NCI-H774 (cell line): ENCODE results near the gene NDOR1.
"Not testable (repeated sequence)": the region's sequence is repeated elsewhere in the genome, so short reads cannot be mapped to it uniquely, and the experiment has no call there.

Source experiments
- DNase-seq: peaks from one replicate; lab custom pipeline; 2025; lab: John Stamatoyannopoulos, UW

Gene NDOR1

DNA sequence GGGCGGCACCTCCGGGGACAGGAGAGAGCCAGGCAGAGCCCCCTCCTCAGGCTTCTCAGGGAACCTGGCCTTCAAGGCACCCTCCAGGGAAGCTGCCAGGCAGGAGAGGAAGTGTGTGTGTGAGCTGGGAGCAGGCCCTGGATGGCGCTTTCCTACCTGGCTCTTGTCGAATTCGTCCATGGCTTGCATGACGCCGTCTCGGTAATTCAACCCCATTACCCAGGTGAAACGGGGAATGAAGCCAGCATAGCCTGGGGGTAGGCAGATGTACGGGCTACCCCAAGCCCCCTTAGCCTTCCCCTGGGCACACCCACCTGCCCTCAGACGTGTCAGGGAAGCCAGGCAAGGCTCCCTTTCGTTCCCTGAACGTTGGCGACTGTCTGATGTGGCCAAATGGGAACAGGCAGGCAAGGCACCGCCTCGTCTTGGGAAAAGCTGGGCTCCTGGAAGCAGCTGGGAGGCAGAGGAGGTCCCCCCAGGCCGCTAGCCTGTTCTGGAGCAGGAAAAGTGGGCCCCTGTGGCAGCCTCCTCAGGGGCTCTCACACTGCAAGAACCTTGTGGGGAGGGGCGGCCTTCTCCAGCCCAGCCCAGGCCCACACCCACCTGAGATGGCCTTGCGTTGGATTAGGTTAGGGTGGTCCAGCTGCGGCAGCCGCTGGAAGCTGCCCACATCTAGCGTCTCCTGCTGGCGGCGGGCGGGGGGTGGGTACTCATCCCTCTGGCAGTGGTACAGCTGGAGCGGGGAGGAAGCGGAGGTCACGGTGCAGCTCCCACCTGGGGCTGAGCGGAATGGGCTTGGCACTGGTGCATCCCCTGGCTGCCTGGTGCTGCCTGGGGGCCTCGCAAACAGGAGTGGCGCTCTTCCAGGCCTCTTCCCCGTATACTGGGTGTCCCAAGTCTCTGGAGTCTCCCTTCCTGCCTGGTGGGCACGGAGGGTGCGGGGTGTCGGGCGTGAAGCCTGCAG is 39.3 kb downstream of the NDOR1 start:
- DNase-seq = no peak

- DNase-seq = no peak
Measured at GRCh38 chr9:137245450-137246421, 40.2 kb downstream of the NDOR1 start.

- DNase-seq = peak; percentile 17
Measured at GRCh38 chr9:137247135-137247915, 41.8 kb downstream of the NDOR1 start.

DNA sequence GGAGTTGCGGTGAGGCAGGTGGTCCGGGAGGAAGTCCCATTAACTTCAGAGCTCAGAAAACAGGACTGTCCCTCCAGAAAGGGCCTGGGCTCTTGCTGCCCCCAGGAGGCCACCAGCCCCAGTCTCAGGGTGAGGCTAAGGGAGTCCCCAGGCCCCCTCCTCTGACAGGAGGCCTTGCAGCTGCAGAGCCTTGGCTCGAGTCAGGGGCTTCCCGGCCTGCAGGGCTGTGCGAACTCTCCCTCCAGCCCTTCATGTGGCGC is 42.3 kb downstream of the NDOR1 start:
- no peak for DNase-seq

GRCh38 chr9:137250329-137251193 is 45.1 kb downstream of the NDOR1 start:
- DNase-seq = no peak

DNA sequence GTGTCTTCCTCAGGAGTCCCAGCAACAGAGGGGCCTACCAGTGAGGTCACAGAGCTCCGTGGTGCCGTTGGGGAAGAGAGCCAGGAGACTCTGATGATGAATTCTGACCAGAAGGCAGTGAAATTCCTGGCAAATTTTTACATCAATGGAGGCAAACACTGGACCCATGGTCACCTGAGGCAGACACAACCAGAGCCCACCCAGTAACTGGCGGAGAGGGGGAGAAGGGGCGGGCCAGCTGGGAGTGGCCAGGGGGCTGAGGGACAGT is 45.6 kb downstream of the NDOR1 start, which contains the start of gene STPG3:
Gene STPG3, plus strand, starts transcription at position 93 of the 268 bp plus-strand sequence. Its CDS starts 1 bp downstream, at position 94.
- no peak for DNase-seq

DNA sequence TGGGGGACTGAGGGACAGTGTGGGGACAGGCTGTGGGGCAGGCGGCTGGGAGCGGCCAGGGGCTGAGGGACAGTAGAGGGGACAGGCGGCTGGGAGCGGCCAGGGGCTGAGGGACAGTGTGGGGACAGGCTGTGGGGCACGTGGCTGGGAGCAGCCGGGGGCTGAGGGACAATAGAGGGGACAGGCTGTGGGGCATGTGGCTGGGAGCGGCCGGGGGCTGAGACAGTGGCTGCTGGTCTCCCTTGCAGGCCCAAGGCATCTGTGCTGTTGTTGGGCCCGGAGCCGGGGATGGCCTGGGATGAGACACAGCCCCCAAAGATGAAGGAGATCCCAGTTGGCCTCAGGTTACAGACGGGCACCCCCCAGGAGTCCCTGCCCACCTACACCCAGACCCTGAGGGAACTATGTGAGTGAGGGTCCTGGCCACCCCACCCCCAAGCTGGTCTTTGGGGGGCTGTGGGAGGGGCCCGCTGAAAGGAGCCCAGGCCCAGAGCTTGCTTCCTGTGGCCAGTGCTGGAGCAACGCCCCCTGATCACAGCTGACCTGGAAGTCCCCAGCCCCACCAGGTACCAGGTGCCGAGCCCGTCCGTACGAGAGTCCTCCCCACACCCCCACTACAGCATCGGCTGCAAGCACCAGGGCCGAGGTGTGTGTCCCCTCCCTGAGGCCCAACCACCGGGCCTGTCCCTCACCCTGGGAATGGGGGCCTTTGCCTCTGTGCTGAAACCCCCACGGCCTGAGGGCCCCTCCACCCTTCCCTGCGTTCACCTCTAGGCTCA is 46.2 kb downstream of the NDOR1 start:
- DNase-seq = no peak

DNA sequence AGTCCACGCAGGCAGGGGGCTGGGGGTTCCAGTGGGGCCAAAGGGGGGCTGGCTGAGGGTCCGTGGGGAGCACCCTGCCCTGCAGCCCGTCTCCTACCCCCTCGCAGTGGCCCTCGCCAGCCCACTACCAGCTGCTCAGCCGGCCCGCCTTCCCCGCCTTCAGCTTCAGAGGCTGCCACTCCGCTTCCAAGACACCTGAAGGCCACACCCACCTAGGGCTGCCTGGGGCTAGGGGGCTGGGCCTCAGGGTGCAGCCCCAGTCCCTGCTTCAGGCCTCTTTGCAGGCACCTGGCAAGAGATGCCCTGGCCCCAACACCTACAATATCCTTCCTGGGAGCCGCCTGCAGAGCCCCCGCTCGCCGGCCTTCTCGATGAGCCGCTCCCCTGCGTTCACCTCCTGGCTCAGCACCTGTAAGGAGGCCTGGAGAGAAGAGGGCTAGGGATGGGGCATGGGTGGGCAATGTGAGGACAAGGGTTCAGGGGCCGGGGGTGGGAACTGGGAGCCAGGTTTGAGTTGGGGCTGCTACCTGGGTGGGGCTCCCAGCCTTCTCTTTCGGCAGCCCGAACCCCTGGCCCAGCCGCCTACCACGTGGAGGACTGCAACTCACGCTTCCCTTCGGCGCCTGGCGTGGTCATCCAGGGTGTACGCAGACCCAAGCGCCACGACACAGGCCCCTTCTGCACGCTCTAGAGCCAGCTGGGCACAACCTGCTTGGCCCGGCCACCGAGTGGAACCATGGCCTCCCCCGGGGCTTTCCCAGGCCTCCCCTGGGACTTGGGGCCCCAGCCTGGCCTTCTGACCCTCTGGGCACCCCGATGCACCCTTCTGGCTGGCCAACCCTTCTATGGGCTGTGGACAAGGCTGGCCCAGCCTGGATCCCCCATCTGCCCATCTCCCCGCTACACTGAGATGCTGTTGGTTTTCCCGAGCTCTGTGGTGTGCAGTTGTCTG is 47.3 kb downstream of the NDOR1 start:
- no peak for DNase-seq

DNA sequence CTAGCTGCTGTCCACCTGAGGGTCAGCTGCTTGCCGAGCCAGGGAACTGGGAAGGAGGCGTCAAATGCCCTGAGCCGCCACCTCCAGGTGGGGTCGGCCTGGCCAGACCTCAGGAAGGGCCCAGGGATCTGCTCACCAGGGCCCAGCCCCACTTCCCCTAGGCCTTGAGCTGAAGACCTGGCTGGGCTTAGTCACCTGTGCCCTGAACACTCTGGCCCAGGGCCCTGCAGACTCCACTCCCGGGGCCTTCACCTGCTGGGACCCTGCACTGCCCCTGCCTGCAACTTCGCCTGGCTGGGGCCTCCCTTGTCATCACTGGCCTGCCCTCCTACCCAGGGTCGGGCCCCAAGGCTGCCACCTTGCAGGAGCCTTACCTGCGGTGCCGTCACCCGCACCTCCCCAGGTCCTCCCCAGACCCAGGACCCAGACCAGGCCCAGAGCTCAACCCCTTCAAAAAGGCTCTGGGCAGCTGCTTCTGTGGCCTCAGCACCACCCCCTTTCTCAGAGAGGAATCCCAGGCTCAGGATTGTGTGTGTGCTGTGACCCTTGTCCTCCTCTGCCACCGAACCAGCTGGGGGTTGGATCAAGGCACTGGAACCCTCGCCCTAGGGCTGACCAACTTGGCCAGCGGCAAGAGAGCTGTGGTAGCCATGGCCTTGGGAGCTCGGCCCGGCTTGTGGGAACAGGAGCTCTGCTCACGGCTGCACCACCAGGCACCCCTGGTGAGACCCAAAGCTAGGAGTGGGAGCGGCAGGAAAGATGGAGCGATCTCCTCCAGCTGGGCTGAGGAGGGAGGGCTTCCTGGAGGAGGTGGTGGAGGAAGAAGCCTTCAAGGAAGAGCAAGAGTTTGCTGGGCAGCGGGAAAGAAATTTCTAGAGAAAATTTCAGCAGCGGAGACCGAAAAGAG is 48.5 kb downstream of the NDOR1 start:
- no peak for DNase-seq

- DNase-seq = peak; percentile 93
Measured at GRCh38 chr9:137254624-137255447, 49.3 kb downstream of the NDOR1 start, which contains the start of gene NELFB. TSS of gene NELFB (plus strand) at chr9:137255327.

DNA sequence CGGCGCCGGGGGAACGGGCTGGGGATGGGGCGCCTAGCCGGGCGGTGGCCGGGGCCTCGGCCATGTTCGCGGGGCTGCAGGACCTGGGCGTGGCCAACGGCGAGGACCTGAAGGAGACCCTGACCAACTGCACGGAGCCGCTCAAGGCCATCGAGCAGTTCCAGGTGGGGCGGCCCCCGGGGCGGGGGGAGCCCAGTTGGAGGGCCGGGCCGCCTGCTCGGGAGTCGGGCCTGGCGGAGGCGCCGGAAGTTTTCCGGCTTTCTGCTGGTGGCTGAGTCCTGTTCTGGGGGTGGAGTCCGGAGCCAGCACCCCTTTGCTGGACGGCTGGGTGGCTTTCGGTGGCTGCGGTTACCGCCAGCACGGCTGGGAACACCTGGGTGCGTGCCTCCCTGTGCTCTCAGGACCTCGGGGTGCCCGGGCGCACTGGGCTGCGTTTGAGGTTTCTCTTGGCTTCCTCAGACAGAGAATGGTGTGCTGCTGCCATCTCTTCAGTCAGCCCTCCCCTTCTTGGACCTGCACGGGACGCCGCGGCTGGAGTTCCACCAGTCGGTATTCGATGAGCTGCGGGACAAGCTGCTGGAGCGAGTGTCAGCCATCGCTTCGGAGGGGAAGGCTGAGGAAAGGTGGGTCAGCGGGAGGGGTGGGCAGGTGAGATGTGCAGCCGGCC is 50.1 kb downstream of the NDOR1 start:
- DNase-seq = peak; percentile 76

DNA sequence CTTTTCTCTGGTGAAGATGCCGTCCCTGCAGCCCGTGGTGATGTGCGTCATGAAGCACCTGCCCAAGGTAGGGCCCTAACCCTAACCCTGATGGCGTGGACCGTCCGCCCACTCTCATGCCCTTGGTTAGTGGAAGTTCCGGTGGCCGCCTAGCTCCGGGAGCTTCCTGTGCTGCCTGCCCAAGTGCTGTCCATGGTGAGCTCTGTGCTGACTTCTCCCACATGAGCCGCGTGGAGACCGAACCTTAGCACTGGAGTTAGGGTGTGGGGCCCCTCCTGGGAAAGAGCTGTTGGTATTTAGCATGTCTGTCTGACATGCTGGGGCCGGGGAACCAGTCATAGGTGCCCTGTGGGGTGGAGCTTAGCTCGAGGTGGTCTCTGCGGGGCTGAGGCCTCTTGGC is 50.9 kb downstream of the NDOR1 start:
- no peak for DNase-seq

- no peak for DNase-seq
Measured at GRCh38 chr9:137256856-137257255, 51.4 kb downstream of the NDOR1 start.

DNA sequence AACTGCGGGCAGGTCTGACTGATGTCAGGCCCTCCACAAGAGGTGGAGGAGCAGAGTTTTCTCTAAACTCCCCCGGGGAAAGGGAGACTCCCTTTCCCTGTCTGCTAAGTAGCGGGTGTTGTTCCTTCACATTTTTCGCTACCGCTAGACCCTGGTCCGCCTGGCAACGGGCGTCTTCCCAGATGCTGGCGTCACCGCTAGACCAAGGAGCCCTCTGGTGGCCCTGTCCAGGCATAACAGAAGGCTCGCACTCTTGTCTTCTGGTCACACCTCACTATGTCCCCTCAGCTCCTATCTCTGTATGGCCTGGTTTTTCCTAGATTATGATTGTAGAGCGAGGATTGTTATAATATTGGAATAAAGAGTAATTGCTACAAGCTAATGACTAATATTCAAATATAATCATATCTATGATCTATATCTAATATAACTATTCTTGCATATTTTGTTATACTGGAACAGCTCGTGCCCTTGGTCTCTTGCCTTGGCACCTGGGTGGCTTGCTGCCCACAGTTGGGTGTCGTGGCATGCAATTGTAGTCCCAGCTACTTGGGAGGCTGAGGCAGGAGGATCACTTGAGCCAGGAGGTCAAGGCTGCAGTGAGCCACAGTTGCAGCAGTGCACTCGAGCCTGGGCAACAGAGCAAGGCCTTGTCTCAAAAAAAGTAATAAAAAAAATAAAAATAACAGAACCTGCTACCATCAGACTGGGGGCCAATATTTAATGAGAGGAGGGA is 56.8 kb downstream of the NDOR1 start:
- DNase-seq = not testable (repeated sequence)

DNA sequence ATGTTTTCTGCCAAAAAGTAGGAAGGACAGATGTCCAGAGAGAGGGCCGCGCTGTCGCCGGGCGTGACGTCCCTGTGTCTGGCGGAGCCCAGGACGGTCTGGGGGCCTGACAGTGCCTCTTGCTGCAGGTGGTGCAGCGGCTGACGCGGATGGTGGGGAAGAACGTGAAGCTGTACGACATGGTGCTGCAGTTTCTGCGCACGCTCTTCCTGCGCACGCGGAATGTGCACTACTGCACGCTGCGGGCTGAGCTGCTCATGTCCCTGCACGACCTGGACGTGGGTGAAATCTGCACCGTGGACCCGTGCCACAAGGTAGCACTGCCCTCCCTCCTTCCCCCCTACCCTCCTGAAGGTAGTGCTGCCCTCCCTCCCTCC is 57.4 kb downstream of the NDOR1 start:
- DNase-seq = no peak

GRCh38 chr9:137263506-137263905 is 58.0 kb downstream of the NDOR1 start:
- no peak for DNase-seq
